ENCODE data around the gene WDR90. TPM values are rescaled to one million over a fixed set of nuclear protein-coding genes. Genes with fewer than 3 reads are reported as not detected.

The WDR90 gene
- total and polyA plus RNA-seq, 2 experiments from 2014 or later, result 25.9 to 42.2 TPM

DNA sequence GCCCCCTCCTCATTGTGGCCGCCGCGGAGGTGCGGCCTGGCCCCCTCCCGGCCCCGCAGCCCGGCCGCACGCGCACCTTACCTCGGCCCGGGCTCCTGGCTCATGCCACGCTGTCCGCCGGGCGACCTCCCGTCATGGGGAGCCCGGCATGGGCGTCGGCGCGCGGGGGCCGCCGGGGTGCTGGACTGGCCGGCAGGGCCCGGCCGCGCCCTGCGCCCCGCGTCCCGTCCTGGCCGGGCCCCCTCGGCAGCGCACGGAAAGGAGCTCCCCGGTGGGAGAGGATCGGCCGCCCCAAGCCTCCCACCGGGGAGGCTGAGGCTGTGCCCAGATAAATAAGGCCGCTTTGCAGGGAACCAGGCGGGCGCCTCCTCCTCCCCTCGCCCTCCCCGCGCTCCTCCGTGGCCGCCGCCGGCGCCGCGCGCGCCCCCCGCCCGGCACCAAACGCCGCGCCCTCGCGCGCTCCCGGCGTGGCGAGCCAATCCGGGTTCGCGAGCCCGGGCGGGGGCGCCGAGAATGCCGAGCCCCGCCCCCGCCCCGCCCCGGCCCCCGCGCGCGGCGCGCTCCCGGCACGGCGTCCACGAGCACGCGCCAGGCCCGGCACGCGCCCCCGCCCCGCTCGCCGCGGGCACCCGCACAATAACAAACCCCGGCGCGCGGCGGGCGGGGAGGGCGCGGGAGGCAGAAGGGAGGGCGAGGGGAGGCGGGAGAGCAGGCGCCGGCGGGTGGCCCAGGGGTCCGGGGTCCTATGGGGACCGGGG lies 56.4 kb downstream of the WDR90 start, which contains the start of gene FBXL16:
Gene FBXL16, minus strand, starts transcription at position 371 of the 758 bp plus-strand sequence. CDS start 8,396 bp downstream, outside the sequence.
- Mint-ChIP-seq H3K27ac (no peak within 1 kb of the TSS), H3K9me3 (no peaks in the 10 kb centered on the region; the same call in 2 of the 3 replicates), H3K36me3 (ENCODE audit: low read depth) (no peaks in the 10 kb centered on the region), H3K27me3 (ENCODE audit: insufficient read depth, low read depth, poor library complexity) (peaks cover 74% of the 10 kb centered on the region), H3K4me3 (peak within 1 kb of the TSS; percentile 74), H3K4me1 (no peaks in the 10 kb centered on the region; the same call in 2 of the 3 replicates)
- Histone ChIP-seq H3K4me3 (peak within 1 kb of the TSS; percentile 67), H3K9me2 (ENCODE audit: insufficient read depth) (no peaks in the 10 kb centered on the region), H3K27me3 (ENCODE audit: insufficient read depth) (peaks cover 84% of the 10 kb centered on the region), H2AFZ (peak within 1 kb of the TSS; percentile 88; the same call in 1 of the 2 replicates), H3K27ac (ENCODE audit: low read depth) (no peak within 1 kb of the TSS), H3K4me2 (peak within 1 kb of the TSS; percentile 94), H3F3A (replicated peaks; ENCODE audit: low read depth) (0 out of 2 replicates have a peak, but pooled peaks cover 6% of the 10 kb centered on the region), H3K4me1 (ENCODE audit: insufficient read depth) (no peaks in the 10 kb centered on the region), H4K20me1 (replicated peaks; ENCODE audit: insufficient read depth) (no peaks in the 10 kb centered on the region; the same call in 1 of the 2 replicates), H3K79me2 (replicated peaks; ENCODE audit: insufficient read depth) (no peaks in the 10 kb centered on the region), H3K36me3 (ENCODE audit: insufficient read depth) (no peaks in the 10 kb centered on the region)
- DNase-seq (ENCODE audit: low spot score) (peak; percentile 70), ATAC-seq (peak; percentile 15)
- TF ChIP-seq REST (IDR thresholded peaks at IDR 0.05; ENCODE audit: unreplicated experiment) (no peak), POLR2AphosphoS5 (IDR thresholded peaks at IDR 0.05; ENCODE audit: low read depth) (no peak), EZH2phosphoT487 (IDR thresholded peaks at IDR 0.05; ENCODE audit: unreplicated experiment) (no peak)

GRCh38 chr16:706189-707061 lies 57.3 kb downstream of the WDR90 start:
- Histone ChIP-seq H3F3A (replicated peaks; ENCODE audit: low read depth) (0 out of 2 replicates have a peak, but pooled peaks cover 6% of the 10 kb centered on the region), H3K9me2 (ENCODE audit: insufficient read depth) (no peaks in the 10 kb centered on the region), H3K27me3 (ENCODE audit: insufficient read depth) (peaks cover 76% of the 10 kb centered on the region), H3K27ac (ENCODE audit: low read depth) (no peak overlapping the region), H3K36me3 (ENCODE audit: insufficient read depth) (no peaks in the 10 kb centered on the region), H3K4me3 (peak overlapping the region; percentile 67), H3K79me2 (replicated peaks; ENCODE audit: insufficient read depth) (no peaks in the 10 kb centered on the region), H2AFZ (peak overlapping the region; percentile 88; the same call in 1 of the 2 replicates), H3K4me1 (ENCODE audit: insufficient read depth) (no peaks in the 10 kb centered on the region), H4K20me1 (replicated peaks; ENCODE audit: insufficient read depth) (no peaks in the 10 kb centered on the region; the same call in 1 of the 2 replicates), H3K4me2 (peak overlapping the region; percentile 94)
- Mint-ChIP-seq H3K9me3 (no peaks in the 10 kb centered on the region), H3K4me3 (peak overlapping the region; percentile 74), H3K27me3 (ENCODE audit: insufficient read depth, low read depth, poor library complexity) (peaks cover 68% of the 10 kb centered on the region), H3K27ac (no peak overlapping the region), H3K36me3 (ENCODE audit: low read depth) (no peaks in the 10 kb centered on the region), H3K4me1 (no peaks in the 10 kb centered on the region; the same call in 2 of the 3 replicates)
- TF ChIP-seq EZH2 (IDR thresholded peaks at IDR 0.05; ENCODE audit: low read depth, unreplicated experiment) (peak; percentile 42), POLR2AphosphoS5 (IDR thresholded peaks at IDR 0.05; ENCODE audit: low read depth) (no peak)
- peak; percentile 30 for ATAC-seq
- DNase-seq (ENCODE audit: low spot score), result peak; percentile 76
